Naive thymus-derived CD4-positive, alpha-beta T cell (primary cell): ENCODE measurements around the gene LRGUK. TPM values are rescaled to one million over a fixed set of nuclear protein-coding genes. Genes with fewer than 3 reads are reported as not detected.

ENCODE experiments used
- ATAC-seq: fragments of 150-1000 bp; cut with Tn5 transposase; 2 replicates; pipeline ENCODE4 v1.10.0; 2021; ENCODE audit warnings: mild to moderate bottlenecking, moderate library complexity
- CTCF ChIA-PET: fragments of 350-600 bp; sonication (Branson Sonifier 250); formaldehyde crosslinking; loops from one replicate; lab custom pipeline; 2021; ENCODE audit warnings: antibody characterized with exemption; lab: Charles Lee
- POLR2A ChIA-PET: fragments of 350-600 bp; sonication (Branson Sonifier 250); formaldehyde crosslinking; loops from one replicate; lab custom pipeline; 2021; ENCODE audit warnings: antibody characterized with exemption, inconsistent platforms; lab: Charles Lee
- DNase-seq, 9 donors: peaks; one replicate each; pipeline versions ENCODE4 v3.0.0 to v3.0.0-alpha.2; 2020 to 2022; ENCODE audit warnings: mixed read lengths in 1 of 9
- H3K27ac ChIP-seq: one replicate; pipeline ENCODE4 v1.7.0; 2013; ENCODE audit warnings: mild to moderate bottlenecking, low read depth, low read length, moderate library complexity
- H3K27me3 ChIP-seq, 2 donors: one replicate each; pipeline ENCODE4 v1.7.0; 2013; ENCODE audit warnings: low read length in 2 of 2, mild to moderate bottlenecking in 2 of 2, moderate library complexity in 2 of 2; ENCODE audit not compliant: control insufficient read depth in 2 of 2, insufficient read depth in 2 of 2
- H3K36me3 ChIP-seq, 3 experiments: 1 replicate in 2 of 3; 2 replicates in 1 of 3; pipeline ENCODE4 v1.7.0; 2013; ENCODE audit warnings: low read length in 3 of 3, mild to moderate bottlenecking in 3 of 3, moderate library complexity in 1 of 3; ENCODE audit not compliant: insufficient read depth in 3 of 3, control insufficient read depth in 2 of 3
- H3K4me1 ChIP-seq, 2 donors: one replicate each; pipeline ENCODE4 v1.7.0; 2013; ENCODE audit warnings: low read length in 2 of 2, mild to moderate bottlenecking in 2 of 2, moderate library complexity in 1 of 2; ENCODE audit not compliant: control insufficient read depth in 2 of 2, insufficient read depth in 2 of 2
- H3K4me3 ChIP-seq: 2 replicates; pipeline ENCODE4 v1.7.0; 2013; ENCODE audit warnings: mild to moderate bottlenecking, low read length
- H3K9me3 ChIP-seq, 3 experiments: 1 replicate in 2 of 3; 2 replicates in 1 of 3; pipeline ENCODE4 v1.7.0; 2013; ENCODE audit warnings: low read length in 3 of 3; ENCODE audit not compliant: control insufficient read depth in 2 of 3
- H3K27ac Mint-ChIP-seq, 9 donors: one replicate each; pipeline ENCODE4 v1.8.0; 2020 to 2022; ENCODE audit warnings: mixed read lengths in 9 of 9, mild to moderate bottlenecking in 8 of 9, moderate library complexity in 5 of 9, inconsistent platforms in 2 of 9
- H3K27me3 Mint-ChIP-seq, 5 donors: one replicate each; pipeline ENCODE4 v1.8.0; 2021 to 2022; ENCODE audit warnings: mixed read lengths in 5 of 5, mild to moderate bottlenecking in 1 of 5
- H3K36me3 Mint-ChIP-seq, 5 donors: one replicate each; pipeline ENCODE4 v1.8.0; 2020 to 2022; ENCODE audit warnings: mixed read lengths in 5 of 5, mild to moderate bottlenecking in 3 of 5, inconsistent platforms in 1 of 5
- H3K4me1 Mint-ChIP-seq, 7 donors: one replicate each; pipeline ENCODE4 v1.8.0; 2020 to 2022; ENCODE audit warnings: mixed read lengths in 7 of 7, mild to moderate bottlenecking in 3 of 7, inconsistent platforms in 1 of 7
- H3K4me3 Mint-ChIP-seq, 10 donors: one replicate each; pipeline ENCODE4 v1.8.0; 2020 to 2022; ENCODE audit warnings: mild to moderate bottlenecking in 10 of 10, mixed read lengths in 10 of 10, moderate library complexity in 6 of 10, inconsistent platforms in 2 of 10
- H3K9me3 Mint-ChIP-seq, 11 donors: one replicate each; pipeline ENCODE4 v1.8.0; 2020 to 2022; ENCODE audit warnings: mixed read lengths in 11 of 11, mild to moderate bottlenecking in 4 of 11, inconsistent platforms in 1 of 11, moderate library complexity in 1 of 11
- intact Hi-C, 2 donors: fragments of 100-400 bp; cut with micrococcal nuclease; formaldehyde crosslinking; loops; one replicate each; pipeline ENCODE4 v1.15.1; 2023
- polyA plus RNA-seq, 2 donors: library from polyadenylated mRNA; unstranded; fragments of 300-500 nt; fragmentation: Illumina TruSeq; gene quantifications; one replicate each; pipeline ENCODE4 v1.2.3, GENCODE V29; 2021
- total RNA-seq, 6 experiments: library from RNA in 5 of 6; stranded (reverse) in 5 of 6; gene quantifications; 1 replicate in 5 of 6; 2 replicates in 1 of 6; pipeline ENCODE4 v1.2.3 and lab custom pipeline; 2021 to 2026

The LRGUK gene
- total and polyA plus RNA-seq, 7 experiments from 2014 or later, result 0.22 to 1.0 (median 0.39) TPM; not detected in 1

DNA sequence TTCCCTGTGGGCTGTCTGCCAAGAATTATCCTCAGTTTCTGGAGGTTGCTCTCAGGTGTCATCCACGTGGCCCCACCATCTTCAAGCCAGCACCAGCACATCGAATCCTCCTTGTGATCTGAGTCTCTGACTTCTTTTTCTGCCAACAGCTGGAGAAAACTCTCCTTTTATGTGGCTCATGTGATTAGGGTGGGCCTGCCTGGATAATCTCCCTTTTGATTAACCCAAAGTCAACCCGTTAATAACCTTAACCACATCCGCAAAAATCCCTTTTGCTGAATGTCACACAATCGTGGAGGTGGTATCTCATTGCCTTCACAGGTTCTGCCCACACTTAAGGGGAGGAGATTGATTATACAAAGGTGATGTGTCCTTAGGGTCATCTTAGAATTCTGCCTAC, 73.8 kb downstream of the LRGUK start:
- ChIA-PET CTCF (no interaction called here), POLR2A (no interaction called here)
- Histone ChIP-seq H3K4me3 (no peak overlapping the region), H3K27me3 (no peaks in the 10 kb centered on the region), H3K4me1 (no peaks in the 10 kb centered on the region), H3K9me3 (no peaks in the 10 kb centered on the region), H3K36me3 (no peaks in the 10 kb centered on the region), H3K27ac (no peak overlapping the region)
- Mint-ChIP-seq H3K4me3 (no peak overlapping the region), H3K36me3 (no peaks in the 10 kb centered on the region), H3K27me3 (peaks cover 0 to 9% (median 0%) of the 10 kb centered on the region in 5 donors), H3K27ac (no peak overlapping the region), H3K9me3 (no peaks in the 10 kb centered on the region), H3K4me1 (no peaks in the 10 kb centered on the region)
- intact Hi-C loops, result no loop called here
- ATAC-seq, result no peak
- no peak for DNase-seq

DNA sequence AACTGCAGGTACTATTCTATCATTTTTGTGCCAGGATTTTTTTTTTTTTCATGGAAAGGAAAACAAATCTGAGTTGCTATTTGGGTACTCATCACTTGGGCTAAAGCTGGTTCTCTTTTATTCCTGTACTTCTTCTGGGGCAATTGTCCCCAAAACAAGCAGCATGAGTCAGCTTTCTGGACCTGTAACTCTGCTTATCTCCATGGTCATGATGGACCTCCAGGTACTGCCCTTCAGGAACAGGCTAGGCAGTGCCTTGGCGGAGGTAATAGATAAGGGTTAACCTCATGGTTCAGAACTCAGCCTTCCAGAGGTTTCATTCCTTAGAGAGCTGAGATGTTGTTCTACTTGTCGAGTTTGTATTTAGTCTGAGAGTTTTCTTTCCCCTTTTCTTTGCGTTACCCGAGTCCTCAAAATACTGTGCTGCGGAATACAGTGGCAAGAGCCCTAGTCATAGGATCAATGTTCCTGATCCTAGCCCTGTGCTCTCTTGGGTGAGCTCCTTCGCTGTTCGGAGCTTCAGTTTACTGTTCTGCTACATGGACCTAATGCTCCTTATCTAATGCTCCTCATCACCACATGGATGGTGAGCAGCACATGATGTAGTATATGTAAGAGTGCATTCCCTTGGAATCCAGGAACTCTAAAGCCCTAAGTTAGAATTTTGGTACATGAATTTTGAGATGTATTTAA, 74.6 kb downstream of the LRGUK start:
- no peaks in the 10 kb centered on the region for H3K36me3 ChIP-seq
- H3K9me3 ChIP-seq, result no peaks in the 10 kb centered on the region
- H3K4me1 Mint-ChIP-seq, result no peaks in the 10 kb centered on the region
- no peaks in the 10 kb centered on the region for H3K27me3 ChIP-seq
- no peak overlapping the region for H3K4me3 Mint-ChIP-seq
- no peak overlapping the region for H3K27ac Mint-ChIP-seq
- ChIA-PET CTCF (no interaction called here), POLR2A (no interaction called here)
- intact Hi-C loops, result no loop called here
- DNase-seq (no peak), ATAC-seq (no peak)
- no peak overlapping the region for H3K27ac ChIP-seq
- no peaks in the 10 kb centered on the region for H3K36me3 Mint-ChIP-seq
- no peak overlapping the region for H3K4me3 ChIP-seq
- no peaks in the 10 kb centered on the region for H3K4me1 ChIP-seq
- H3K27me3 Mint-ChIP-seq, result peaks cover 0 to 7% (median 0%) of the 10 kb centered on the region in 5 donors
- H3K9me3 Mint-ChIP-seq, result no peaks in the 10 kb centered on the region

DNA sequence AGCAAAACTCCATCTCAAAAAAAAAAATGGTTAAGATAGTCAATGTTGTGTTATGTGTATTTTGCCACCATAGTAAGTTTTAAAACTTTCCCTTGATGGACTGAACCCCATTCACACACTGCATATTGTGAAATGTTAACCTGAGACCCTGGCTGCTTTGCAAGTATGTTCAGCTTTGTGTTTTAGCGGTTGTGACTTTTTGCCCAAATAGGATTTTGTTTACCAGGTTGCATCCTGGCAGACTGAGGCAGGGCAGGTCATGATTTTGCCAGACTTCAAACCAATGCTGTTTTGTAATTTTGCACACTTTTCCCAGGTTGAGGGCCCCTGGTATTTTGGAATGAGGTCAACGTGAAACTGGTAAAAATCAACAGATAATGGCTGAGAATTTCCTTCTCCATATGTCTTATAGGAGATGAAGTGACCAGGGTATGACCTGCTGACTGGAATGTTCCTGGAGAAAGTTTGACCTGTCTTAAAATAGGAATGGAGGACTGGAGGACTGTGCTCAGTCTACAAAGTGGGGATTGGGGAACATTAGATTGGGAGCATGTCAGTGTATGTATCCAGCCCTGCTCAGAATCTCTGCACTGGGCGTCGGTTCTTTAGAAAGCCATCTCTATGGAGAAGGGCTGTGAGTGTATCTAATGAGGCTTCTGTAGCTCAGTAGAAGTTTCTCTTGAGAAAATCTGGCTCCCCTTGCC, 76.2 kb downstream of the LRGUK start:
- intact Hi-C loops, result no loop called here
- no peaks in the 10 kb centered on the region for H3K4me1 ChIP-seq
- Mint-ChIP-seq H3K9me3 (no peaks in the 10 kb centered on the region), H3K27ac (no peak overlapping the region), H3K4me3 (no peak overlapping the region), H3K4me1 (no peaks in the 10 kb centered on the region), H3K36me3 (no peaks in the 10 kb centered on the region), H3K27me3 (peaks cover 0 to 2% (median 0%) of the 10 kb centered on the region in 5 donors)
- no peaks in the 10 kb centered on the region for H3K36me3 ChIP-seq
- no peaks in the 10 kb centered on the region for H3K27me3 ChIP-seq
- H3K9me3 ChIP-seq, result no peaks in the 10 kb centered on the region
- CTCF ChIA-PET, result no interaction called here
- ATAC-seq, result no peak
- DNase-seq, result no peak
- H3K4me3 ChIP-seq, result no peak overlapping the region
- H3K27ac ChIP-seq, result no peak overlapping the region
- POLR2A ChIA-PET, result no interaction called here

GRCh38 chr7:134209322-134210015, 82.3 kb downstream of the LRGUK start:
- H3K27ac Mint-ChIP-seq, result no peak overlapping the region
- H3K36me3 ChIP-seq, result no peaks in the 10 kb centered on the region
- H3K27ac ChIP-seq, result no peak overlapping the region

DNA sequence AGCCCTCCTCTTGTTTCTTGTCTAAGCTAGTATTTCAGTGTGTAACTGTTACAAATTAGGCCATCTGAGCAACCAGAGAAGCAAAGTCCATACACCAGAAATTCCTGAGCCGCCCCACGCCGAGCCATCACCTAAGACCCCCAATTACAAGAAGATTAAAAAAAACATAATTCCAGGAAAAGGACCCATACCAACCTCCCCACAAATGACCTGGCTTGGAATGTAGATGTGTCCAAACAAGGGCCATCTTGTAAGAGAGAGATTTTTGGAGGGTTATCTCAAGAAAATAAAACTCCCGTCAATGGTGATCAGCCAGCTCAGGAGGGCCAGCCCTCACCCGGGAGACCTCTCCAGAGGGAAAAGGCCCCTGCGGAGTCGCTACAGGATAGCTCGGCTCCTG, 83.1 kb downstream of the LRGUK start:
- CTCF ChIA-PET, result no interaction called here
- POLR2A ChIA-PET, result no interaction called here
- H3K4me1 ChIP-seq, result no peaks in the 10 kb centered on the region
- H3K27me3 ChIP-seq, result no peaks in the 10 kb centered on the region
- Mint-ChIP-seq H3K27me3 (peaks cover 4 to 23% (median 12%) of the 10 kb centered on the region in 5 donors), H3K9me3 (no peaks in the 10 kb centered on the region), H3K27ac (no peak overlapping the region), H3K4me3 (no peak overlapping the region), H3K4me1 (peaks cover 0 to 3% (median 0%) of the 10 kb centered on the region in 7 donors), H3K36me3 (no peaks in the 10 kb centered on the region)
- H3K9me3 ChIP-seq, result no peaks in the 10 kb centered on the region
- no peak overlapping the region for H3K4me3 ChIP-seq
- H3K36me3 ChIP-seq, result no peaks in the 10 kb centered on the region
- H3K27ac ChIP-seq, result no peak overlapping the region
- intact Hi-C loops, result no loop called here
- ATAC-seq (no peak), DNase-seq (no peak)

More at GRCh38 chr7:134209322-134210015, 82.3 kb downstream of the LRGUK start:
- Histone ChIP-seq H3K9me3 (no peaks in the 10 kb centered on the region), H3K27me3 (no peaks in the 10 kb centered on the region), H3K4me3 (no peak overlapping the region), H3K4me1 (no peaks in the 10 kb centered on the region)
- H3K27me3 Mint-ChIP-seq, result peaks cover 5 to 23% (median 12%) of the 10 kb centered on the region in 5 donors
- H3K9me3 Mint-ChIP-seq, result no peaks in the 10 kb centered on the region
- intact Hi-C loops, result no loop called here
- H3K4me1 Mint-ChIP-seq, result peaks cover 0 to 3% (median 0%) of the 10 kb centered on the region in 7 donors
- ChIA-PET CTCF (interaction anchor here (0.6 kb wide), 1 partner anchor 112 kb away, joined by 5 read pairs; no protein-coding TSS in a partner anchor), POLR2A (no interaction called here)
- DNase-seq, result no peak
- no peaks in the 10 kb centered on the region for H3K36me3 Mint-ChIP-seq
- no peak overlapping the region for H3K4me3 Mint-ChIP-seq
- no peak for ATAC-seq

- Mint-ChIP-seq H3K9me3 (no peaks in the 10 kb centered on the region), H3K27ac (no peak overlapping the region), H3K4me3 (no peak overlapping the region), H3K36me3 (no peaks in the 10 kb centered on the region), H3K4me1 (peaks cover 0 to 3% (median 0%) of the 10 kb centered on the region in 7 donors), H3K27me3 (peaks cover 4 to 23% (median 12%) of the 10 kb centered on the region in 5 donors)
- no peak overlapping the region for H3K27ac ChIP-seq
- no peaks in the 10 kb centered on the region for H3K9me3 ChIP-seq
- intact Hi-C loops, result no loop called here
- ChIA-PET POLR2A (no interaction called here), CTCF (interaction anchor here (0.9 kb wide), 1 partner anchor 40 kb away, joined by 3 read pairs; no protein-coding TSS in a partner anchor)
- H3K27me3 ChIP-seq, result no peaks in the 10 kb centered on the region
- no peak for DNase-seq
- H3K36me3 ChIP-seq, result no peaks in the 10 kb centered on the region
- no peaks in the 10 kb centered on the region for H3K4me1 ChIP-seq
- ATAC-seq, result no peak
- H3K4me3 ChIP-seq, result no peak overlapping the region
Observed at GRCh38 chr7:134210976-134211663, 84.0 kb downstream of the LRGUK start.
